ENCODE data around the gene PAM16.

Gene PAM16

GRCh38 chr16:4373356-4373908 lies 22.3 kb upstream of the PAM16 start:
- H3K27me3 ChIP-seq (ENCODE audit: insufficient read depth, low read length): peaks cover 12% of the 10 kb centered on the region; the same call in 1 of the 2 replicates
- H3K4me1 ChIP-seq (ENCODE audit: insufficient read depth, low read length): peaks cover 38% of the 10 kb centered on the region
- no peaks in the 10 kb centered on the region for H3K36me3 ChIP-seq (ENCODE audit: insufficient read depth, low read depth, low read length)
- H3K4me3 ChIP-seq (ENCODE audit: low read length): peak overlapping the region; percentile 33; the same call in 1 of the 2 replicates
- H3K27ac ChIP-seq (ENCODE audit: low read length): no peak overlapping the region
- peak overlapping the region; percentile 34; the same call in 1 of the 2 replicates for H3K9ac ChIP-seq (ENCODE audit: low read depth, low read length)
- no peaks in the 10 kb centered on the region for H3K9me3 ChIP-seq (ENCODE audit: insufficient read depth, low read depth, low read length)

GRCh38 chr16:4372578-4373355 lies 21.6 kb upstream of the PAM16 start:
- no peak overlapping the region for H3K27ac ChIP-seq (ENCODE audit: low read length)
- no peaks in the 10 kb centered on the region for H3K36me3 ChIP-seq (ENCODE audit: insufficient read depth, low read depth, low read length)
- H3K9ac ChIP-seq (ENCODE audit: low read depth, low read length): peak overlapping the region; percentile 15; the same call in 1 of the 2 replicates
- H3K9me3 ChIP-seq (ENCODE audit: insufficient read depth, low read depth, low read length): no peaks in the 10 kb centered on the region
- peaks cover 12% of the 10 kb centered on the region; the same call in 1 of the 2 replicates for H3K27me3 ChIP-seq (ENCODE audit: insufficient read depth, low read length)
- peaks cover 38% of the 10 kb centered on the region for H3K4me1 ChIP-seq (ENCODE audit: insufficient read depth, low read length)
- H3K4me3 ChIP-seq (ENCODE audit: low read length): peak overlapping the region; percentile 72

GRCh38 chr16:4372001-4372577 lies 21.0 kb upstream of the PAM16 start:
- Histone ChIP-seq H3K4me3 (ENCODE audit: low read length) (peak overlapping the region; percentile 72), H3K9ac (ENCODE audit: low read depth, low read length) (peak overlapping the region; percentile 45; the same call in 1 of the 2 replicates), H3K4me1 (ENCODE audit: insufficient read depth, low read length) (peaks cover 33% of the 10 kb centered on the region), H3K27me3 (ENCODE audit: insufficient read depth, low read length) (peaks cover 12% of the 10 kb centered on the region; the same call in 1 of the 2 replicates), H3K36me3 (ENCODE audit: insufficient read depth, low read depth, low read length) (no peaks in the 10 kb centered on the region), H3K27ac (ENCODE audit: low read length) (no peak overlapping the region), H3K9me3 (ENCODE audit: insufficient read depth, low read depth, low read length) (no peaks in the 10 kb centered on the region)

GRCh38 chr16:4371357-4372000 lies 20.4 kb upstream of the PAM16 start, which contains the start of gene VASN:
TSS of gene VASN (plus strand) at chr16:4371848. CDS start at chr16:4380878, 9,030 bp downstream.
- peak within 1 kb of the TSS; percentile 72 for H3K4me3 ChIP-seq (ENCODE audit: low read length)
- H3K27me3 ChIP-seq (ENCODE audit: insufficient read depth, low read length): peaks cover 12% of the 10 kb centered on the region; the same call in 1 of the 2 replicates
- peaks cover 29% of the 10 kb centered on the region for H3K4me1 ChIP-seq (ENCODE audit: insufficient read depth, low read length)
- no peaks in the 10 kb centered on the region for H3K9me3 ChIP-seq (ENCODE audit: insufficient read depth, low read depth, low read length)
- peak within 1 kb of the TSS; percentile 45; the same call in 1 of the 2 replicates for H3K9ac ChIP-seq (ENCODE audit: low read depth, low read length)
- no peaks in the 10 kb centered on the region for H3K36me3 ChIP-seq (ENCODE audit: insufficient read depth, low read depth, low read length)
- no peak within 1 kb of the TSS for H3K27ac ChIP-seq (ENCODE audit: low read length)

- Histone ChIP-seq H3K9me3 (ENCODE audit: insufficient read depth, low read depth, low read length) (no peaks in the 10 kb centered on the region), H3K4me1 (ENCODE audit: insufficient read depth, low read length) (peaks cover 29% of the 10 kb centered on the region), H3K36me3 (ENCODE audit: insufficient read depth, low read depth, low read length) (no peaks in the 10 kb centered on the region), H3K27me3 (ENCODE audit: insufficient read depth, low read length) (peaks cover 12% of the 10 kb centered on the region; the same call in 1 of the 2 replicates), H3K27ac (ENCODE audit: low read length) (no peak overlapping the region), H3K4me3 (ENCODE audit: low read length) (no peak overlapping the region), H3K9ac (ENCODE audit: low read depth, low read length) (no peak overlapping the region)
Measured at GRCh38 chr16:4370570-4371356, 19.6 kb upstream of the PAM16 start.

- Histone ChIP-seq H3K27me3 (ENCODE audit: insufficient read depth, low read length) (peaks cover 12% of the 10 kb centered on the region; the same call in 1 of the 2 replicates), H3K27ac (ENCODE audit: low read length) (no peak overlapping the region), H3K36me3 (ENCODE audit: insufficient read depth, low read depth, low read length) (no peaks in the 10 kb centered on the region), H3K4me1 (ENCODE audit: insufficient read depth, low read length) (peaks cover 29% of the 10 kb centered on the region), H3K9ac (ENCODE audit: low read depth, low read length) (no peak overlapping the region), H3K4me3 (ENCODE audit: low read length) (no peak overlapping the region), H3K9me3 (ENCODE audit: insufficient read depth, low read depth, low read length) (no peaks in the 10 kb centered on the region)
Measured at GRCh38 chr16:4370151-4370550, 19.0 kb upstream of the PAM16 start.

GRCh38 chr16:4369007-4369733 lies 18.0 kb upstream of the PAM16 start:
- Histone ChIP-seq H3K36me3 (ENCODE audit: insufficient read depth, low read depth, low read length) (no peaks in the 10 kb centered on the region), H3K4me1 (ENCODE audit: insufficient read depth, low read length) (peaks cover 20% of the 10 kb centered on the region; the same call in 1 of the 2 replicates), H3K27me3 (ENCODE audit: insufficient read depth, low read length) (peaks cover 12% of the 10 kb centered on the region; the same call in 1 of the 2 replicates), H3K9me3 (ENCODE audit: insufficient read depth, low read depth, low read length) (no peaks in the 10 kb centered on the region), H3K9ac (ENCODE audit: low read depth, low read length) (no peak overlapping the region), H3K27ac (ENCODE audit: low read length) (no peak overlapping the region), H3K4me3 (ENCODE audit: low read length) (no peak overlapping the region)

- Histone ChIP-seq H3K9me3 (ENCODE audit: insufficient read depth, low read depth, low read length) (no peaks in the 10 kb centered on the region), H3K36me3 (ENCODE audit: insufficient read depth, low read depth, low read length) (no peaks in the 10 kb centered on the region), H3K4me3 (ENCODE audit: low read length) (no peak overlapping the region), H3K27me3 (ENCODE audit: insufficient read depth, low read length) (peaks cover 5% of the 10 kb centered on the region; the same call in 1 of the 2 replicates), H3K27ac (ENCODE audit: low read length) (no peak overlapping the region), H3K4me1 (ENCODE audit: insufficient read depth, low read length) (peaks cover 5% of the 10 kb centered on the region; the same call in 1 of the 2 replicates), H3K9ac (ENCODE audit: low read depth, low read length) (no peak overlapping the region)
Measured at GRCh38 chr16:4367393-4367856, 16.3 kb upstream of the PAM16 start.

- no peaks in the 10 kb centered on the region for H3K9me3 ChIP-seq (ENCODE audit: insufficient read depth, low read depth, low read length)
- H3K36me3 ChIP-seq (ENCODE audit: insufficient read depth, low read depth, low read length): no peaks in the 10 kb centered on the region
- H3K4me3 ChIP-seq (ENCODE audit: low read length): no peak overlapping the region
- no peak overlapping the region for H3K27ac ChIP-seq (ENCODE audit: low read length)
- no peaks in the 10 kb centered on the region for H3K27me3 ChIP-seq (ENCODE audit: insufficient read depth, low read length)
- no peaks in the 10 kb centered on the region; the same call in 1 of the 2 replicates for H3K4me1 ChIP-seq (ENCODE audit: insufficient read depth, low read length)
- no peak overlapping the region for H3K9ac ChIP-seq (ENCODE audit: low read depth, low read length)
Measured at GRCh38 chr16:4366016-4366415, 14.9 kb upstream of the PAM16 start.

GRCh38 chr16:4365615-4366014 lies 14.5 kb upstream of the PAM16 start:
- H3K9ac ChIP-seq (ENCODE audit: low read depth, low read length): no peak overlapping the region
- H3K9me3 ChIP-seq (ENCODE audit: insufficient read depth, low read depth, low read length): no peaks in the 10 kb centered on the region
- H3K4me1 ChIP-seq (ENCODE audit: insufficient read depth, low read length): no peaks in the 10 kb centered on the region
- H3K27me3 ChIP-seq (ENCODE audit: insufficient read depth, low read length): no peaks in the 10 kb centered on the region
- H3K36me3 ChIP-seq (ENCODE audit: insufficient read depth, low read depth, low read length): no peaks in the 10 kb centered on the region
- no peak overlapping the region for H3K4me3 ChIP-seq (ENCODE audit: low read length)
- no peak overlapping the region for H3K27ac ChIP-seq (ENCODE audit: low read length)
